Endothelial cell of umbilical vein (primary cell): Measurements from ENCODE around the gene DIDO1. TPM values are rescaled to one million over a fixed set of nuclear protein-coding genes. Genes with fewer than 3 reads are reported as not detected.

Experiments used
- BruUV-seq: library from RNA; stranded (reverse); fragments of 400-500 nt; replicated peaks from 2 replicates; lab custom pipeline; 2021; lab: Mats Ljungman, UMichigan
- CTCF ChIA-PET: fragments of 300-600, 350-600 bp; sonication (Branson Sonifier 250); formaldehyde crosslinking; loops from one replicate; lab custom pipeline; 2021; ENCODE audit warnings: antibody characterized with exemption, inconsistent platforms; lab: Charles Lee
- POLR2A ChIA-PET: fragments of 300-600, 350-600 bp; sonication (Branson Sonifier 250); formaldehyde crosslinking; loops from one replicate; lab custom pipeline; 2021; ENCODE audit warnings: antibody characterized with exemption, inconsistent platforms; lab: Charles Lee
- DNase-seq: peaks from one replicate; pipeline ENCODE4 v3.0.0-alpha.2; 2011; ENCODE audit warnings: low read depth, low spot score
- FAIRE-seq: peaks from 2 replicates; lab custom pipeline; 2011; peaks lifted over from hg19 to GRCh38; lab: Jason Lieb, UNC
- H2AFZ ChIP-seq: 2 replicates; pipeline ENCODE4 v1.6.0; 2012; ENCODE audit warnings: low read depth, low read length, control low read depth, inconsistent platforms
- H3K27ac ChIP-seq: 2 replicates; pipeline ENCODE4 v1.5.1; 2011; ENCODE audit warnings: low read depth, mild to moderate bottlenecking, control low read depth, low read length, moderate library complexity; ENCODE audit not compliant: insufficient read depth
- H3K27me3 ChIP-seq, 2 experiments: 2 replicates each; pipeline versions ENCODE4 v1.6.0 to v1.6.1; 2011; ENCODE audit warnings: low read length in 2 of 2, mixed read lengths in 1 of 2; ENCODE audit not compliant: control insufficient read depth in 2 of 2, insufficient read depth in 2 of 2
- H3K36me3 ChIP-seq, 2 experiments: 2 replicates in 1 of 2; 3 replicates in 1 of 2; pipeline ENCODE4 v1.5.1; 2011; ENCODE audit warnings: low read length in 2 of 2, mild to moderate bottlenecking in 1 of 2, moderate library complexity in 1 of 2; ENCODE audit not compliant: control insufficient read depth in 2 of 2, insufficient read depth in 2 of 2; ENCODE audit errors: extremely low read depth in 1 of 2
- H3K4me1 ChIP-seq: 3 replicates; pipeline ENCODE4 v1.5.1; 2011; ENCODE audit warnings: mild to moderate bottlenecking, low read length; ENCODE audit not compliant: control insufficient read depth, insufficient read depth; ENCODE audit errors: extremely low read depth
- H3K4me2 ChIP-seq: 2 replicates; pipeline ENCODE4 v1.6.1; 2011; ENCODE audit warnings: low read length, control low read depth, mixed read lengths; ENCODE audit not compliant: insufficient read depth
- H3K4me3 ChIP-seq, 3 experiments: fragments of 200-600 bp in 1 of 3; sonication (generic), shearing (Covaris generic) in 1 of 3; replicated peaks in 1 of 3; 2 replicates each; pipeline ENCODE4 v1.5.1; 2011 to 2016; ENCODE audit warnings: control low read depth in 3 of 3, low read length in 3 of 3, mild to moderate bottlenecking in 2 of 3, inconsistent platforms in 1 of 3, low read depth in 1 of 3, moderate library complexity in 1 of 3; ENCODE audit not compliant: insufficient read depth in 1 of 3
- H3K79me2 ChIP-seq: 2 replicates; pipeline ENCODE4 v1.6.0; 2012; ENCODE audit warnings: low read length, inconsistent platforms; ENCODE audit not compliant: control insufficient read depth, insufficient read depth
- H3K9ac ChIP-seq: replicated peaks from 2 replicates; pipeline ENCODE3; 2011; ENCODE audit warnings: low read length, control low read depth; ENCODE audit not compliant: insufficient read depth; ENCODE audit errors: extremely low read depth
- H3K9me1 ChIP-seq: replicated peaks from 3 replicates; pipeline ENCODE4 v1.6.0; 2011; ENCODE audit warnings: mild to moderate bottlenecking, low read length; ENCODE audit not compliant: control insufficient read depth, insufficient read depth; ENCODE audit errors: extremely low read depth
- H3K9me3 ChIP-seq: replicated peaks from 2 replicates; pipeline ENCODE4 v1.5.1; 2012; ENCODE audit warnings: low read length, inconsistent platforms; ENCODE audit not compliant: control insufficient read depth, insufficient read depth
- H4K20me1 ChIP-seq: replicated peaks from 2 replicates; pipeline ENCODE3; 2011; ENCODE audit warnings: mild to moderate bottlenecking, low read length; ENCODE audit not compliant: control insufficient read depth, insufficient read depth; ENCODE audit errors: extremely low read depth
- CTCF ChIP-seq, 2 donors: IDR thresholded peaks; 1 replicate in 1 of 2; 2 replicates in 1 of 2; pipeline ENCODE4 v1.5.1; 2011; ENCODE audit warnings: low read length in 2 of 2, mild to moderate bottlenecking in 2 of 2, moderate library complexity in 2 of 2, control low read depth in 1 of 2, inconsistent platforms in 1 of 2, low read depth in 1 of 2; ENCODE audit not compliant: insufficient read depth in 1 of 2; ENCODE audit errors: extremely low read depth in 1 of 2
- EZH2 ChIP-seq: IDR thresholded peaks from 2 replicates; pipeline ENCODE4 v1.6.1; 2012; ENCODE audit warnings: borderline replicate concordance, low read depth, mild to moderate bottlenecking, moderate library complexity, low read length, inconsistent platforms; ENCODE audit not compliant: severe bottlenecking
- GATA2 ChIP-seq: IDR thresholded peaks from 2 replicates; pipeline ENCODE4 v1.7.0; 2011; ENCODE audit warnings: low read depth, mild to moderate bottlenecking, moderate library complexity, mixed read lengths, low read length; ENCODE audit not compliant: insufficient read length, insufficient read depth
- JUN ChIP-seq: IDR thresholded peaks from 2 replicates; pipeline ENCODE4 v1.6.1; 2011; ENCODE audit warnings: borderline replicate concordance, low read depth; ENCODE audit not compliant: insufficient read length, insufficient read depth
- MYC ChIP-seq: IDR thresholded peaks from one replicate; pipeline ENCODE4 v1.6.1; 2011; ENCODE audit warnings: mild to moderate bottlenecking, low read depth, low read length
- POLR2AphosphoS5 ChIP-seq: IDR thresholded peaks from 2 replicates; pipeline ENCODE4 v1.6.1; 2012; ENCODE audit warnings: low read depth, mild to moderate bottlenecking, control low read depth, low read length, moderate library complexity; ENCODE audit not compliant: insufficient read depth
- dilution Hi-C: fragments of 300-500 bp; cut with MboI; formaldehyde crosslinking; loops from one replicate; pipeline ENCODE4 v1.15.0; 2019; ENCODE audit warnings: low sequenced_read_pairs; ENCODE audit not compliant: extremely low pct_ligation_motif_present
- intact Hi-C: fragments of 100-400 bp; cut with micrococcal nuclease; formaldehyde crosslinking; loops from one replicate; pipeline ENCODE4 v1.10.0; 2022
- polyA plus RNA-seq, 4 experiments: library from polyadenylated mRNA; depleted of rRNA in 3 of 4; stranded (reverse) in 3 of 4; unstranded in 1 of 4; fragments of >200 nt; gene quantifications; 2 replicates each; pipeline versions ENCODE4 v1.2.1 to v1.2.3, GENCODE V29; 2011 to 2012; ENCODE audit warnings: missing spikeins in 1 of 4
- total RNA-seq: library from RNA; stranded (reverse); gene quantifications from 2 replicates; pipeline ENCODE4 v1.2.3, GENCODE V29; 2021

The DIDO1 gene
- total and polyA plus RNA-seq, 2 donors (not counting 3 experiments of a cell fraction or from before 2014, with no cell fraction given) = 22.1 to 51.2 TPM

GRCh38 chr20:62906209-62906608 lies 20.1 kb downstream of the DIDO1 start:
- Histone ChIP-seq H3K79me2 (peaks cover 40% of the 10 kb centered on the region), H3K4me1 (no peaks in the 10 kb centered on the region), H3K9me3 (no peaks in the 10 kb centered on the region), H3K27ac (no peak overlapping the region), H3K4me2 (no peak overlapping the region), H4K20me1 (no peaks in the 10 kb centered on the region), H3K4me3 (no peak overlapping the region), H3K27me3 (no peaks in the 10 kb centered on the region), H3K9me1 (no peaks in the 10 kb centered on the region), H3K36me3 (peaks cover 49 to 61% of the 10 kb centered on the region in 2 experiments), H3K9ac (no peak overlapping the region), H2AFZ (no peak overlapping the region)
- intact Hi-C loops = no loop called here
- POLR2A ChIA-PET = no interaction called here
- DNase-seq (no peak), FAIRE-seq (no peak)
- CTCF ChIA-PET = interaction anchor here (1.7 kb wide), 1 partner anchor 11 kb away, joined by 3 read pairs; no protein-coding TSS in a partner anchor
- dilution Hi-C loops = no loop called here
- BruUV-seq = no TSS peak
- TF ChIP-seq CTCF (IDR thresholded peaks at IDR 0.05; ENCODE audit: extremely low read depth in 1 of 2, insufficient read depth in 1 of 2, low read depth in 1 of 2, low read length in 2 of 2) = no peak
- TF ChIP-seq GATA2 = no peak
- no peak for TF ChIP-seq POLR2AphosphoS5
- TF ChIP-seq MYC = no peak
- TF ChIP-seq EZH2 = no peak
- no peak for TF ChIP-seq JUN
